K562 treated with DMSO at 1 percent for 4 hours (cell line): ENCODE data around the gene FOLR2. TPM values are rescaled to one million over a fixed set of nuclear protein-coding genes. Genes with fewer than 3 reads are reported as not detected.

Experiments
- total RNA-seq: library from RNA; unstranded; fragments of 300-600 nt; gene quantifications from 2 replicates; pipeline ENCODE4 v1.2.3, GENCODE V29; 2022; ENCODE audit not compliant: insufficient read depth

FOLR2 gene
- not detected in 2 replicates for total RNA-seq

DNA sequence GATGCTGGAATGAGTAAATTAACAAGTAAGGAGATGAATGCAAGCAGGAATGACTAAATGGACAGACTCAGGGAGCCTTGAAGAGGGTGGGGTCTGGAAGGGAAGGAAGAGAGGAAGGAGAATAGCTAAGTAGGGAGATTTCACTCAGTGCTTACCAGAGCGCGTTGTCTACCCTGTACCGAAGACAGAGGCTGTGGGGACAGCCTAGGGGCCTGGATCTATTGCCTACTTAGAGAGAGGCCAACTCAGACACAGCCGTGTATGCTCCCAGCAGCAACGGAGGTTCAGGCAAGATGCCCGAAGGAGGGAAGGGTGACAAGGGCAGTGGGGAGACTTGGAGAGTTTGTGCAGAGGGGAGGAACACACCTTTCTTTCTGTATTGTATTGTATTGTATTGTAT, at the start of gene FOLR2:
TSS of gene FOLR2 (plus strand) at position 157 of the 400 bp plus-strand sequence. CDS start 1,791 bp downstream, outside the sequence.

DNA sequence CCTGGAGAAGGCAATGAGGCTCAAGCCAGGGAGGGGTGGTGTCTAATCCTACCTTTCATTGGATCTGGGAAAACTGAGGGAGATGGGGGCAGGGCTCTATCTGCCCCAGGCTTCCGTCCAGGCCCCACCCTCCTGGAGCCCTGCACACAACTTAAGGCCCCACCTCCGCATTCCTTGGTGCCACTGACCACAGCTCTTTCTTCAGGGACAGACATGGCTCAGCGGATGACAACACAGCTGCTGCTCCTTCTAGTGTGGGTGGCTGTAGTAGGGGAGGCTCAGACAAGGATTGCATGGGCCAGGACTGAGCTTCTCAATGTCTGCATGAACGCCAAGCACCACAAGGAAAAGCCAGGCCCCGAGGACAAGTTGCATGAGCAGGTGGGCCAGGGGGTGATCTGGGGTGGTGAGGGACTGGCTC, 24.6 kb upstream of the FOLR2 start, which contains the start of gene FOLR1:
TSS of gene FOLR1 (plus strand) at position 180 of the 421 bp plus-strand sequence. CDS start at position 214, 34 bp downstream.

DNA sequence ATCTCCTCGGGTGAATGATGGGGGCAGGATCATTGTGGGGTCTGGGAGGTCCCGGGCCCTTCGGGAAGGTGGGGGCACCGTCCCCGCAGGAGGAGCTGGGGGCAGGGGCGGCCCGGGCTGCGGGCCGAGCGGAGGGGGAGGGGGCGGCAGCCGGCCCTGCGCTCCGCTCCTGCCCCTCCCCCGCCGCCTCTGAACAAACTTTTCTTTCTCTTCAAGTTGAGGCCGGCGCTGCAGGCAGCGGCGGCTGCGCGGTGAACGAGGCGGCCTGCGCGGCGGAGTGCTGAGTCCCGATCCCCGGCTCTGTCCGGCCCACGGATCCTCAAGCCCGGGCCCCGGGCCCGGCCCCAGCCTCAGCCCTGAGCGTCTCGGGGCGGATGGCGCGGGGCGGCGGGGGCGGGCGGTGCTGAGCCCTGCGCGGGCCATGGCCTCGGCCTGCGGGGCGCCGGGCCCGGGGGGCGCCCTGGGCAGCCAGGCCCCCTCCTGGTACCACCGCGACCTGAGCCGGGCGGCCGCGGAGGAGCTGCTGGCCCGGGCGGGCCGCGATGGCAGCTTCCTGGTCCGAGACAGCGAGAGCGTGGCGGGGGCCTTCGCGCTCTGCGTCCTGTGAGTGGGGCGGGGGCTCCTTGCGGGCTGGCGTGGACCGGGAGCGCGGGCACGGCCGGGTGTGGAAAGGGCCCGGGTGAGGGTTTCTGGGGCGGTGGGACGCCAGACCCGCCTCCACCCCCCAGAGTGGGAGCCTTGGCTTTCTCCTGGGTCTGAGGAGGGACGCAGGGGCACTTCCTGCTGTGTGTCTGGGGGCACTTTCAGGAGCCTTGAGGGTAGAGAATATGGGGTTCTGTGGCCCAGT, 8.2 kb downstream of the FOLR2 start, which contains the start of gene INPPL1:
TSS of gene INPPL1 (plus strand) at position 204 of the 847 bp plus-strand sequence. CDS start at position 422, 218 bp downstream.

DNA sequence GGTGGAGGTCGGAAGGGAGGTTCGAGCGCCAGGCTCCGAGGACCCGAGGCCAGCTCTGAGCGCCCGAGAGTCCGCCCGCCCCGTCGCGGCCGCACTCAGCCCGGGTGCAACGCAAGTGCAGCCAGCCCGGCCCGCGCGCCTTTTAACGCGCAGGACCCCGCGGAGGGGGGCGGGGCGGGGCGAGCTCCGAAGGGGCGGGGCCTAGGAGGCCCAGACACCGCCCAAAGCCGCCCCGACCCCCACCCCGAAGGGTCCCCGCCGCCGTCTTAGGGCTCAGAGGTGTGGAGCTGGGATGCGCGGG, 27.4 kb downstream of the FOLR2 start, which contains the start of gene PHOX2A:
TSS of gene PHOX2A (minus strand) at position 117 of the 301 bp plus-strand sequence. CDS start 172 bp downstream, outside the sequence.

Other genes starting within 250 kb of the FOLR2 start
- 9.5 and 15.9 TPM in 2 replicates for gene IL18BP, start 217.9 kb upstream of the FOLR2 start, total RNA-seq
- gene NUMA1, start 136.3 kb upstream of the FOLR2 start, total RNA-seq, result 93.9 and 115 TPM in 2 replicates
- 2.3 and 2.6 TPM in 2 replicates for gene LRRC51, start 135.9 kb upstream of the FOLR2 start, total RNA-seq
- gene LAMTOR1, start 113.5 kb upstream of the FOLR2 start, total RNA-seq, result 72.5 and 76.0 TPM in 2 replicates
- not detected in 2 replicates for gene TOMT, start 110.9 kb upstream of the FOLR2 start, total RNA-seq
- gene ANAPC15, start 104.1 kb upstream of the FOLR2 start, total RNA-seq, result 37.3 and 45.9 TPM in 2 replicates
- gene FOLR3, start 81.1 kb upstream of the FOLR2 start, total RNA-seq, result not detected in 2 replicates
- 13.7 and 14.0 TPM in 2 replicates for gene FOLR1, start 24.7 kb upstream of the FOLR2 start, total RNA-seq
- 114 and 143 TPM in 2 replicates for gene INPPL1, start 8.0 kb downstream of the FOLR2 start, total RNA-seq
- not detected in 2 replicates for gene PHOX2A, start 27.4 kb downstream of the FOLR2 start, total RNA-seq
- gene CLPB, start 217.7 kb downstream of the FOLR2 start, total RNA-seq, result 7.5 and 10.7 TPM in 2 replicates